Stomach (tissue), 4 donors: ENCODE results near the gene CENPO.
A peak's percentile ranks its signal among the peaks of the same experiment; 100 is the strongest.

Experiments
- EP300 ChIP-seq: sonication (generic); formaldehyde crosslinking; IDR thresholded peaks from one replicate; pipeline ENCODE4 v1.6.1; 2017; ENCODE audit warnings: antibody characterized with exemption
- POLR2A ChIP-seq, 4 donors: fragments of 450-650 bp; IDR thresholded peaks; one replicate each; pipeline ENCODE4 v1.6.1; 2016; ENCODE audit warnings: antibody characterized with exemption in 4 of 4, control low read depth in 2 of 4, mild to moderate bottlenecking in 1 of 4, moderate library complexity in 1 of 4
- POLR2AphosphoS5 ChIP-seq, 3 donors: sonication (generic); formaldehyde crosslinking; IDR thresholded peaks; one replicate each; pipeline ENCODE4 v1.6.1; 2016; ENCODE audit warnings: antibody characterized with exemption in 3 of 3
- TF ChIP-seq, protein P1 (sequence below), 7 experiments: fragments of 450-650 bp in 4 of 7; fragments of 200-600 bp in 3 of 7; sonication (generic) in 3 of 7; IDR thresholded peaks; one replicate each; pipeline ENCODE4 v1.5.1; 2016 to 2019; ENCODE audit warnings: antibody characterized with exemption in 7 of 7, control low read depth in 2 of 7, mild to moderate bottlenecking in 1 of 7

- TF ChIP-seq, protein P1, sequence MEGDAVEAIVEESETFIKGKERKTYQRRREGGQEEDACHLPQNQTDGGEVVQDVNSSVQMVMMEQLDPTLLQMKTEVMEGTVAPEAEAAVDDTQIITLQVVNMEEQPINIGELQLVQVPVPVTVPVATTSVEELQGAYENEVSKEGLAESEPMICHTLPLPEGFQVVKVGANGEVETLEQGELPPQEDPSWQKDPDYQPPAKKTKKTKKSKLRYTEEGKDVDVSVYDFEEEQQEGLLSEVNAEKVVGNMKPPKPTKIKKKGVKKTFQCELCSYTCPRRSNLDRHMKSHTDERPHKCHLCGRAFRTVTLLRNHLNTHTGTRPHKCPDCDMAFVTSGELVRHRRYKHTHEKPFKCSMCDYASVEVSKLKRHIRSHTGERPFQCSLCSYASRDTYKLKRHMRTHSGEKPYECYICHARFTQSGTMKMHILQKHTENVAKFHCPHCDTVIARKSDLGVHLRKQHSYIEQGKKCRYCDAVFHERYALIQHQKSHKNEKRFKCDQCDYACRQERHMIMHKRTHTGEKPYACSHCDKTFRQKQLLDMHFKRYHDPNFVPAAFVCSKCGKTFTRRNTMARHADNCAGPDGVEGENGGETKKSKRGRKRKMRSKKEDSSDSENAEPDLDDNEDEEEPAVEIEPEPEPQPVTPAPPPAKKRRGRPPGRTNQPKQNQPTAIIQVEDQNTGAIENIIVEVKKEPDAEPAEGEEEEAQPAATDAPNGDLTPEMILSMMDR (IDR thresholded peaks at IDR 0.05): peak in 5 of 7 experiments; percentile 47 to 77 (median 61)
- TF ChIP-seq POLR2AphosphoS5 (IDR thresholded peaks at IDR 0.05): peak; percentile 53 to 83 (median 69)
- TF ChIP-seq EP300: no peak
- no peak for TF ChIP-seq POLR2A (IDR thresholded peaks at IDR 0.05)
Measured at GRCh38 chr2:24792874-24793760, at the start of gene CENPO, which contains the start of gene PTRHD1.
